ENCODE measurements around the gene SRSF5. TPM values are rescaled to one million over a fixed set of nuclear protein-coding genes. Genes with fewer than 3 reads are reported as not detected.
A peak's percentile ranks its signal among the peaks of the same experiment; 100 is the strongest.

SRSF5 gene
- total RNA-seq, 1 donor from 2014 or later: 533 TPM

DNA sequence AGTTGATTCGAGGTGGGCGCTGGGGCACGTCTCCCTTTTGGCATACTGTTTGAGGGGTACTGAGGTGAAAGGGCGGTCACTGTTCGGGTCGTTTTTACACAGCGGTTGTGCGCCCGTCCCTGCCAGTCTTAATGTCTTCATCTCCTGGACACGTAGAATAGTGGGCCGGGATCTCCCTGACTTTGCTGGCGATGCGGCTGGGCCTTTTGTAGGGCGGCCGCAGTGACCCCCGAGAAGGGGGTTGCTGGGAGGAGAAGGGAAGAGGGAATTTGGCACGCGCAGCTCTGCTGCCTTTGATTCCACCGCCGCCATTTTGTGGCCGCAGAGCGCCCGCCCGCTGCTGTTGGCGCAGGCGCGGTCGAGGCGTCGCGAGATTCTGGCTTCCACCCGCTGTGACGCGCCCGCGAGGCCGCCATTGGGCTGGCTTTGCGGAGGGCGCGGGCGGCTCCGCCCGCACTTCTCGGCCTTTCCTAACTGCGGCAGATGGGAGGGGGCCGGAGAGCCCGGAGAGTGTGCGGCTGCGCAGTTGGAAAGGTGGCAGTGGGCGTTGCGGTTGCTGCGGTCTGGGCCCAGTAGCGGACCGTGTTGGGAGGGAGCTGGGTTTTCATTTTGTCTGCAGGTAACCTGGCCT, 542 bp downstream of the SRSF5 start:
- peaks cover 41% of the 10 kb centered on the region for H3K36me3 Mint-ChIP-seq
- TF ChIP-seq, protein P1, sequence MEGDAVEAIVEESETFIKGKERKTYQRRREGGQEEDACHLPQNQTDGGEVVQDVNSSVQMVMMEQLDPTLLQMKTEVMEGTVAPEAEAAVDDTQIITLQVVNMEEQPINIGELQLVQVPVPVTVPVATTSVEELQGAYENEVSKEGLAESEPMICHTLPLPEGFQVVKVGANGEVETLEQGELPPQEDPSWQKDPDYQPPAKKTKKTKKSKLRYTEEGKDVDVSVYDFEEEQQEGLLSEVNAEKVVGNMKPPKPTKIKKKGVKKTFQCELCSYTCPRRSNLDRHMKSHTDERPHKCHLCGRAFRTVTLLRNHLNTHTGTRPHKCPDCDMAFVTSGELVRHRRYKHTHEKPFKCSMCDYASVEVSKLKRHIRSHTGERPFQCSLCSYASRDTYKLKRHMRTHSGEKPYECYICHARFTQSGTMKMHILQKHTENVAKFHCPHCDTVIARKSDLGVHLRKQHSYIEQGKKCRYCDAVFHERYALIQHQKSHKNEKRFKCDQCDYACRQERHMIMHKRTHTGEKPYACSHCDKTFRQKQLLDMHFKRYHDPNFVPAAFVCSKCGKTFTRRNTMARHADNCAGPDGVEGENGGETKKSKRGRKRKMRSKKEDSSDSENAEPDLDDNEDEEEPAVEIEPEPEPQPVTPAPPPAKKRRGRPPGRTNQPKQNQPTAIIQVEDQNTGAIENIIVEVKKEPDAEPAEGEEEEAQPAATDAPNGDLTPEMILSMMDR (IDR thresholded peaks at IDR 0.05; ENCODE audit: unreplicated experiment): no peak
- H3K4me3 Mint-ChIP-seq: peak overlapping the region; percentile 100
- H3K27me3 Mint-ChIP-seq (ENCODE audit: low read depth): peaks cover 3% of the 10 kb centered on the region
- peaks cover 33% of the 10 kb centered on the region for H3K4me1 Mint-ChIP-seq
- H3K27ac Mint-ChIP-seq: peak overlapping the region; percentile 100
- H3K9me3 Mint-ChIP-seq: no peaks in the 10 kb centered on the region
- DNase-seq (ENCODE audit: low spot score in 2 of 2, unreplicated experiment in 2 of 2): peak; percentile 89 to 95

DNA sequence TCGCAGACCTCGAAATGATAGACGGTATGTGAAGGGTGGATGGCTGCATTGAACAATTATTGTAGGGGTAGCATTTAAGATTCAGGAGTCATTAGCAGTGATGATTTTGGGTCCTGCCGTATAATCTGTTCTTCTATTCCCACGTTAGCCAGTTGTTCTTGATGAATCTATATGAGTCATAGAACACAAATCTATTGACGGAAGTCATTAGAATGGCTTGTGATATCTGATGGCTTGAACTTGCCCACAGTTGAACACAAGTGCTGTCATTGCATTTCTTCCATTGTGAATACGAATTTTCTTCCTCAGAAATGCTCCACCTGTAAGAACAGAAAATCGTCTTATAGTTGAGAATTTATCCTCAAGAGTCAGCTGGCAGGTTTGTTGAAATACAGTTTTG, 1.9 kb downstream of the SRSF5 start:
- H3K36me3 Mint-ChIP-seq: peaks cover 52% of the 10 kb centered on the region
- peak overlapping the region; percentile 100 for H3K27ac Mint-ChIP-seq
- H3K27me3 Mint-ChIP-seq (ENCODE audit: low read depth): no peaks in the 10 kb centered on the region
- H3K4me1 Mint-ChIP-seq: peaks cover 33% of the 10 kb centered on the region
- peak overlapping the region; percentile 100 for H3K4me3 Mint-ChIP-seq
- TF ChIP-seq, protein P1 (IDR thresholded peaks at IDR 0.05; ENCODE audit: unreplicated experiment): no peak
- no peak for DNase-seq (ENCODE audit: low spot score in 2 of 2, unreplicated experiment in 2 of 2)
- no peaks in the 10 kb centered on the region for H3K9me3 Mint-ChIP-seq

DNA sequence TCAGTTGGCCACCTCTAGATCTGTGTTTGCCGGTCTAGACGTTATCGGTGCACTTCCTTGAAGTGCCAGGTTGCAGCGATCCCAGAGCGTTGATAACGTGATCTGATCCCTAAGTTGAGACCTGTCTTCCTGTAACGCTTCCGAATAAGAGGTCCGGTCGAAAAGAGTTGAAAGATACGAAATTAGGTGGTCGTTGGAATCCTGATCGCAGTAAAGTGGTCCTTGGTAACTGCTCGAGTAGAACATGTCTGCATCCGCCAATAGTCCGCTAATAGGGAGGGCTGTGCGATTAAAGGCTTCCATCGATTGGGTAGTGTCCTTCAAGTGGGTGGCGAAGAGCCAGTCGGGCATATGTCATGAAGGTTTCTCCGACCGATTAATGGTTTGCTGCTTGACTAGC, 2.7 kb downstream of the SRSF5 start:
- Mint-ChIP-seq H3K36me3 (peaks cover 52% of the 10 kb centered on the region), H3K27me3 (ENCODE audit: low read depth) (no peaks in the 10 kb centered on the region), H3K4me1 (peaks cover 33% of the 10 kb centered on the region), H3K27ac (no peak overlapping the region), H3K4me3 (peak overlapping the region; percentile 26), H3K9me3 (no peaks in the 10 kb centered on the region)
- TF ChIP-seq, protein P1 (IDR thresholded peaks at IDR 0.05; ENCODE audit: unreplicated experiment): no peak
- DNase-seq (ENCODE audit: low spot score in 2 of 2, unreplicated experiment in 2 of 2): no peak

DNA sequence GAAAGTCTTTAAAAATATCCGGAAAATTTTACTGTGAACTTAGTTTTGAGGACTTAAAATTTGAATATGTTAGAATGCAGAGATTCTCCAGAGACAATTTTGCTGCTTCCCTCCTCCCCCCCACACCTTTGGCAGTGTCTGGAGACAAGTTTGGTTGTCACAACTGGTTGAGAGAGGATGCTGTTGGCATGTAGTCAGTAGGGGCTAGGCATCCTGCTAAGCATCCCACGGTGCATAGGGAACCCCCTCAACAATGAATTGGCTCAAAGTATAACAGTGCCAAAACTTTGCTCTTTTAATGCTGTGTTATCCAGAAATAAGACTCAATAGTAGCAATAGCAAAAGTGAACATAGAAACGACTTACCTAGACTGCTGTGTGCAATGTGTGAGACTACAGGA, 3.6 kb downstream of the SRSF5 start:
- Mint-ChIP-seq H3K4me1 (peaks cover 33% of the 10 kb centered on the region), H3K36me3 (peaks cover 53% of the 10 kb centered on the region), H3K27ac (no peak overlapping the region), H3K27me3 (ENCODE audit: low read depth) (no peaks in the 10 kb centered on the region), H3K9me3 (no peaks in the 10 kb centered on the region), H3K4me3 (no peak overlapping the region)
- TF ChIP-seq, protein P1 (IDR thresholded peaks at IDR 0.05; ENCODE audit: unreplicated experiment): no peak
- no peak for DNase-seq (ENCODE audit: low spot score in 2 of 2, unreplicated experiment in 2 of 2)

DNA sequence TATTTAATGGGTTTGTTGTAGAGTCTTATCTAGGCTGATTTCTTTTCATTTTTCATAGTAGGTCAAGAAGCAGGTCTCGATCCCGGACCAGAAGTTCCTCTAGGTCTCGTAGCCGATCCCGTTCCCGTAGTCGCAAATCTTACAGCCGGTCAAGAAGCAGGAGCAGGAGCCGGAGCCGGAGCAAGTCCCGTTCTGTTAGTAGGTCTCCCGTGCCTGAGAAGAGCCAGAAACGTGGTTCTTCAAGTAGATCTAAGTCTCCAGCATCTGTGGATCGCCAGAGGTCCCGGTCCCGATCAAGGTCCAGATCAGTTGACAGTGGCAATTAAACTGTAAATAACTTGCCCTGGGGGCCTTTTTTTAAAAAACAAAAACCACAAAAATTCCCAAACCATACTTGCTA, 4.2 kb downstream of the SRSF5 start:
- TF ChIP-seq, protein P1 (IDR thresholded peaks at IDR 0.05; ENCODE audit: unreplicated experiment): no peak
- peaks cover 56% of the 10 kb centered on the region for H3K36me3 Mint-ChIP-seq

More for the DNA sequence above, 4.2 kb downstream of the SRSF5 start:
- Mint-ChIP-seq H3K27ac (no peak overlapping the region), H3K4me3 (no peak overlapping the region), H3K9me3 (no peaks in the 10 kb centered on the region), H3K27me3 (ENCODE audit: low read depth) (no peaks in the 10 kb centered on the region), H3K4me1 (peaks cover 29% of the 10 kb centered on the region)
- DNase-seq (ENCODE audit: low spot score in 2 of 2, unreplicated experiment in 2 of 2): peak in 1 of 2 experiments; percentile 32

All from mesothelial cell of epicardium (in vitro differentiated cells).